NCI-H2196 treated with DMSO at 0.1 percent for 48 hours (cell line): Measurements from ENCODE around the gene HS6ST1.

Experiments
- DNase-seq: peaks from one replicate; lab custom pipeline; 2025; ENCODE audit not compliant: unreplicated experiment; lab: John Stamatoyannopoulos, UW

Gene HS6ST1

GRCh38 chr2:128284037-128284441 lies 34.6 kb downstream of the HS6ST1 start:
- DNase-seq = no peak

GRCh38 chr2:128282976-128283810 lies 35.5 kb downstream of the HS6ST1 start:
- no peak for DNase-seq

- no peak for DNase-seq
Measured at GRCh38 chr2:128282246-128282975, 36.3 kb downstream of the HS6ST1 start.

GRCh38 chr2:128281852-128282245 lies 36.8 kb downstream of the HS6ST1 start:
- no peak for DNase-seq

GRCh38 chr2:128280901-128281321 lies 37.8 kb downstream of the HS6ST1 start:
- DNase-seq = peak; percentile 13

GRCh38 chr2:128280158-128280871 lies 38.4 kb downstream of the HS6ST1 start:
- DNase-seq = no peak

GRCh38 chr2:128279786-128280157 lies 38.9 kb downstream of the HS6ST1 start:
- no peak for DNase-seq

- DNase-seq = no peak
Measured at GRCh38 chr2:128279009-128279408, 39.7 kb downstream of the HS6ST1 start.

GRCh38 chr2:128277961-128278681 lies 40.5 kb downstream of the HS6ST1 start:
- no peak for DNase-seq

- no peak for DNase-seq
Measured at GRCh38 chr2:128276878-128277675, 41.6 kb downstream of the HS6ST1 start.

GRCh38 chr2:128275498-128276045 lies 43.1 kb downstream of the HS6ST1 start:
- no peak for DNase-seq

GRCh38 chr2:128274218-128274617 lies 44.5 kb downstream of the HS6ST1 start:
- no peak for DNase-seq

- no peak for DNase-seq
Measured at GRCh38 chr2:128273469-128274081, 45.1 kb downstream of the HS6ST1 start.

- no peak for DNase-seq
Measured at GRCh38 chr2:128272601-128273468, 45.8 kb downstream of the HS6ST1 start.

- no peak for DNase-seq
Measured at GRCh38 chr2:128271911-128272600, 46.6 kb downstream of the HS6ST1 start.

- DNase-seq = no peak
Measured at GRCh38 chr2:128271597-128271910, 47.1 kb downstream of the HS6ST1 start.

GRCh38 chr2:128270672-128271596 lies 47.7 kb downstream of the HS6ST1 start:
- no peak for DNase-seq
